Endothelial cell of umbilical vein (primary cell): ENCODE measurements around the gene ARHGAP45. TPM values are rescaled to one million over a fixed set of nuclear protein-coding genes. Genes with fewer than 3 reads are reported as not detected.

Experiments used
- BruUV-seq: library from RNA; stranded (reverse); fragments of 400-500 nt; replicated peaks from 2 replicates; lab custom pipeline; 2021; lab: Mats Ljungman, UMichigan
- CTCF ChIA-PET: fragments of 300-600, 350-600 bp; sonication (Branson Sonifier 250); formaldehyde crosslinking; loops from one replicate; lab custom pipeline; 2021; ENCODE audit warnings: antibody characterized with exemption, inconsistent platforms; lab: Charles Lee
- POLR2A ChIA-PET: fragments of 300-600, 350-600 bp; sonication (Branson Sonifier 250); formaldehyde crosslinking; loops from one replicate; lab custom pipeline; 2021; ENCODE audit warnings: antibody characterized with exemption, inconsistent platforms; lab: Charles Lee
- DNase-seq: peaks from one replicate; pipeline ENCODE4 v3.0.0-alpha.2; 2011; ENCODE audit warnings: low read depth, low spot score
- FAIRE-seq: peaks from 2 replicates; lab custom pipeline; 2011; peaks lifted over from hg19 to GRCh38; lab: Jason Lieb, UNC
- H2AFZ ChIP-seq: 2 replicates; pipeline ENCODE4 v1.6.0; 2012; ENCODE audit warnings: low read depth, low read length, control low read depth, inconsistent platforms
- H3K27ac ChIP-seq: 2 replicates; pipeline ENCODE4 v1.5.1; 2011; ENCODE audit warnings: low read depth, mild to moderate bottlenecking, control low read depth, low read length, moderate library complexity; ENCODE audit not compliant: insufficient read depth
- H3K27me3 ChIP-seq, 2 experiments: 2 replicates each; pipeline versions ENCODE4 v1.6.0 to v1.6.1; 2011; ENCODE audit warnings: low read length in 2 of 2, mixed read lengths in 1 of 2; ENCODE audit not compliant: control insufficient read depth in 2 of 2, insufficient read depth in 2 of 2
- H3K36me3 ChIP-seq, 2 experiments: 2 replicates in 1 of 2; 3 replicates in 1 of 2; pipeline ENCODE4 v1.5.1; 2011; ENCODE audit warnings: low read length in 2 of 2, mild to moderate bottlenecking in 1 of 2, moderate library complexity in 1 of 2; ENCODE audit not compliant: control insufficient read depth in 2 of 2, insufficient read depth in 2 of 2; ENCODE audit errors: extremely low read depth in 1 of 2
- H3K4me1 ChIP-seq: 3 replicates; pipeline ENCODE4 v1.5.1; 2011; ENCODE audit warnings: mild to moderate bottlenecking, low read length; ENCODE audit not compliant: control insufficient read depth, insufficient read depth; ENCODE audit errors: extremely low read depth
- H3K4me2 ChIP-seq: 2 replicates; pipeline ENCODE4 v1.6.1; 2011; ENCODE audit warnings: low read length, control low read depth, mixed read lengths; ENCODE audit not compliant: insufficient read depth
- H3K4me3 ChIP-seq, 3 experiments: fragments of 200-600 bp in 1 of 3; sonication (generic), shearing (Covaris generic) in 1 of 3; replicated peaks in 1 of 3; 2 replicates each; pipeline ENCODE4 v1.5.1; 2011 to 2016; ENCODE audit warnings: control low read depth in 3 of 3, low read length in 3 of 3, mild to moderate bottlenecking in 2 of 3, inconsistent platforms in 1 of 3, low read depth in 1 of 3, moderate library complexity in 1 of 3; ENCODE audit not compliant: insufficient read depth in 1 of 3
- H3K79me2 ChIP-seq: 2 replicates; pipeline ENCODE4 v1.6.0; 2012; ENCODE audit warnings: low read length, inconsistent platforms; ENCODE audit not compliant: control insufficient read depth, insufficient read depth
- H3K9ac ChIP-seq: replicated peaks from 2 replicates; pipeline ENCODE3; 2011; ENCODE audit warnings: low read length, control low read depth; ENCODE audit not compliant: insufficient read depth; ENCODE audit errors: extremely low read depth
- H3K9me1 ChIP-seq: replicated peaks from 3 replicates; pipeline ENCODE4 v1.6.0; 2011; ENCODE audit warnings: mild to moderate bottlenecking, low read length; ENCODE audit not compliant: control insufficient read depth, insufficient read depth; ENCODE audit errors: extremely low read depth
- H3K9me3 ChIP-seq: replicated peaks from 2 replicates; pipeline ENCODE4 v1.5.1; 2012; ENCODE audit warnings: low read length, inconsistent platforms; ENCODE audit not compliant: control insufficient read depth, insufficient read depth
- H4K20me1 ChIP-seq: replicated peaks from 2 replicates; pipeline ENCODE3; 2011; ENCODE audit warnings: mild to moderate bottlenecking, low read length; ENCODE audit not compliant: control insufficient read depth, insufficient read depth; ENCODE audit errors: extremely low read depth
- CTCF ChIP-seq, 2 donors: IDR thresholded peaks; 1 replicate in 1 of 2; 2 replicates in 1 of 2; pipeline ENCODE4 v1.5.1; 2011; ENCODE audit warnings: low read length in 2 of 2, mild to moderate bottlenecking in 2 of 2, moderate library complexity in 2 of 2, control low read depth in 1 of 2, inconsistent platforms in 1 of 2, low read depth in 1 of 2; ENCODE audit not compliant: insufficient read depth in 1 of 2; ENCODE audit errors: extremely low read depth in 1 of 2
- EZH2 ChIP-seq: IDR thresholded peaks from 2 replicates; pipeline ENCODE4 v1.6.1; 2012; ENCODE audit warnings: borderline replicate concordance, low read depth, mild to moderate bottlenecking, moderate library complexity, low read length, inconsistent platforms; ENCODE audit not compliant: severe bottlenecking
- FOS ChIP-seq: IDR thresholded peaks from 2 replicates; pipeline ENCODE4 v1.6.1; 2011; ENCODE audit warnings: mild to moderate bottlenecking, low read length, moderate library complexity, borderline replicate concordance; ENCODE audit not compliant: insufficient read depth
- GATA2 ChIP-seq: IDR thresholded peaks from 2 replicates; pipeline ENCODE4 v1.7.0; 2011; ENCODE audit warnings: low read depth, mild to moderate bottlenecking, moderate library complexity, mixed read lengths, low read length; ENCODE audit not compliant: insufficient read length, insufficient read depth
- JUN ChIP-seq: IDR thresholded peaks from 2 replicates; pipeline ENCODE4 v1.6.1; 2011; ENCODE audit warnings: borderline replicate concordance, low read depth; ENCODE audit not compliant: insufficient read length, insufficient read depth
- MAX ChIP-seq: IDR thresholded peaks from 2 replicates; pipeline ENCODE4 v1.6.1; 2011; ENCODE audit not compliant: insufficient read depth, insufficient read length
- MYC ChIP-seq: IDR thresholded peaks from one replicate; pipeline ENCODE4 v1.6.1; 2011; ENCODE audit warnings: mild to moderate bottlenecking, low read depth, low read length
- POLR2A ChIP-seq: IDR thresholded peaks from 2 replicates; pipeline ENCODE4 v1.6.1; 2012; ENCODE audit warnings: low read depth, mild to moderate bottlenecking, control low read depth, low read length
- POLR2AphosphoS5 ChIP-seq: IDR thresholded peaks from 2 replicates; pipeline ENCODE4 v1.6.1; 2012; ENCODE audit warnings: low read depth, mild to moderate bottlenecking, control low read depth, low read length, moderate library complexity; ENCODE audit not compliant: insufficient read depth
- dilution Hi-C: fragments of 300-500 bp; cut with MboI; formaldehyde crosslinking; loops from one replicate; pipeline ENCODE4 v1.15.0; 2019; ENCODE audit warnings: low sequenced_read_pairs; ENCODE audit not compliant: extremely low pct_ligation_motif_present
- intact Hi-C: fragments of 100-400 bp; cut with micrococcal nuclease; formaldehyde crosslinking; loops from one replicate; pipeline ENCODE4 v1.10.0; 2022
- polyA plus RNA-seq, 4 experiments: library from polyadenylated mRNA; depleted of rRNA in 3 of 4; stranded (reverse) in 3 of 4; unstranded in 1 of 4; fragments of >200 nt; gene quantifications; 2 replicates each; pipeline versions ENCODE4 v1.2.1 to v1.2.3, GENCODE V29; 2011 to 2012; ENCODE audit warnings: missing spikeins in 1 of 4
- total RNA-seq: library from RNA; stranded (reverse); gene quantifications from 2 replicates; pipeline ENCODE4 v1.2.3, GENCODE V29; 2021

The ARHGAP45 gene
- total and polyA plus RNA-seq, 2 donors (not counting 3 experiments of a cell fraction or from before 2014, with no cell fraction given), result 7.5 to 10.4 TPM

GRCh38 chr19:1122021-1122971, 55.3 kb downstream of the ARHGAP45 start:
- BruUV-seq, result no TSS peak
- Histone ChIP-seq H3K79me2 (peaks cover 17% of the 10 kb centered on the region), H3K9me1 (no peaks in the 10 kb centered on the region), H2AFZ (no peak overlapping the region), H3K4me2 (no peak overlapping the region), H3K4me1 (peaks cover 15% of the 10 kb centered on the region), H3K27ac (no peak overlapping the region), H3K27me3 (no peaks in the 10 kb centered on the region), H3K36me3 (peaks cover 23 to 62% of the 10 kb centered on the region in 2 experiments), H3K9me3 (no peaks in the 10 kb centered on the region), H4K20me1 (no peaks in the 10 kb centered on the region), H3K4me3 (no peak overlapping the region), H3K9ac (no peak overlapping the region)
- intact Hi-C loops, result loop anchor here (2.0 kb wide), 1 partner anchor 53 kb away; the partner anchor contains the start of gene SBNO2
- POLR2A ChIA-PET, result interaction anchor here (0.8 kb wide), 1 partner anchor 9 kb away, joined by 3 read pairs; no protein-coding TSS in a partner anchor
- FAIRE-seq (no peak), DNase-seq (no peak)
- dilution Hi-C loops, result no loop called here
- TF ChIP-seq POLR2A (no peak), MAX (no peak)
- CTCF ChIA-PET, result interaction anchor here (2.2 kb wide), 1 partner anchor 9 kb away, joined by 15 read pairs; no protein-coding TSS in a partner anchor

GRCh38 chr19:1122972-1123363, 56.0 kb downstream of the ARHGAP45 start:
- CTCF ChIA-PET, result interaction anchor here (2.2 kb wide), 1 partner anchor 10 kb away, joined by 15 read pairs; no protein-coding TSS in a partner anchor
- no TSS peak for BruUV-seq
- Histone ChIP-seq H3K27me3 (no peaks in the 10 kb centered on the region), H3K4me1 (peaks cover 15% of the 10 kb centered on the region), H3K4me3 (no peak overlapping the region), H3K9me3 (no peaks in the 10 kb centered on the region), H3K79me2 (peaks cover 23% of the 10 kb centered on the region), H4K20me1 (no peaks in the 10 kb centered on the region), H3K9ac (no peak overlapping the region), H3K27ac (no peak overlapping the region), H3K4me2 (no peak overlapping the region), H3K9me1 (no peaks in the 10 kb centered on the region), H2AFZ (no peak overlapping the region), H3K36me3 (peaks cover 23 to 60% of the 10 kb centered on the region in 2 experiments)
- dilution Hi-C loops, result no loop called here
- intact Hi-C loops, result loop anchor here (1.0 to 2.0 kb wide), 2 partner anchors 10 to 52 kb away; partner anchors contain the start of gene SBNO2
- TF ChIP-seq MAX (no peak), EZH2 (no peak), POLR2A (no peak), CTCF (IDR thresholded peaks at IDR 0.05; ENCODE audit: extremely low read depth in 1 of 2, insufficient read depth in 1 of 2, low read depth in 1 of 2, low read length in 2 of 2) (no peak), MYC (no peak), FOS (no peak), POLR2AphosphoS5 (no peak), GATA2 (no peak), JUN (no peak)
- FAIRE-seq (peak; percentile 79), DNase-seq (peak; percentile 69)
- POLR2A ChIA-PET, result interaction anchor here (0.8 kb wide), 1 partner anchor 10 kb away, joined by 3 read pairs; no protein-coding TSS in a partner anchor
